Fibroblast of pulmonary artery (primary cell): ENCODE data around the gene PSORS1C2.
"Not testable (repeated sequence)": the region's sequence is repeated elsewhere in the genome, so short reads cannot be mapped to it uniquely, and the experiment has no call there.

Source experiments
- DNase-seq: peaks from one replicate; pipeline ENCODE4 v3.0.0-alpha.2; 2010; ENCODE audit warnings: low read depth
- H3K4me3 ChIP-seq: replicated peaks from 2 replicates; pipeline ENCODE4 v1.5.1; 2011; ENCODE audit warnings: low read depth, mild to moderate bottlenecking, control low read depth, low read length, moderate library complexity
- CTCF ChIP-seq: IDR thresholded peaks from 2 replicates; pipeline ENCODE4 v1.5.1; 2011; ENCODE audit warnings: mild to moderate bottlenecking, control low read depth, low read length, inconsistent platforms; ENCODE audit errors: missing control alignments

PSORS1C2 gene

GRCh38 chr6:31170987-31171671 lies 32.3 kb upstream of the PSORS1C2 start:
- H3K4me3 ChIP-seq: no peak overlapping the region
- DNase-seq: no peak
- TF ChIP-seq CTCF: no peak

- no peak within 1 kb of the TSS for H3K4me3 ChIP-seq
- no peak for TF ChIP-seq CTCF
- DNase-seq: no peak
Measured at GRCh38 chr6:31170600-31170881, 31.7 kb upstream of the PSORS1C2 start, which contains the start of gene POU5F1. TSS of gene POU5F1 (minus strand) at chr6:31170682. CDS start at chr6:31170620, 62 bp downstream.

DNA sequence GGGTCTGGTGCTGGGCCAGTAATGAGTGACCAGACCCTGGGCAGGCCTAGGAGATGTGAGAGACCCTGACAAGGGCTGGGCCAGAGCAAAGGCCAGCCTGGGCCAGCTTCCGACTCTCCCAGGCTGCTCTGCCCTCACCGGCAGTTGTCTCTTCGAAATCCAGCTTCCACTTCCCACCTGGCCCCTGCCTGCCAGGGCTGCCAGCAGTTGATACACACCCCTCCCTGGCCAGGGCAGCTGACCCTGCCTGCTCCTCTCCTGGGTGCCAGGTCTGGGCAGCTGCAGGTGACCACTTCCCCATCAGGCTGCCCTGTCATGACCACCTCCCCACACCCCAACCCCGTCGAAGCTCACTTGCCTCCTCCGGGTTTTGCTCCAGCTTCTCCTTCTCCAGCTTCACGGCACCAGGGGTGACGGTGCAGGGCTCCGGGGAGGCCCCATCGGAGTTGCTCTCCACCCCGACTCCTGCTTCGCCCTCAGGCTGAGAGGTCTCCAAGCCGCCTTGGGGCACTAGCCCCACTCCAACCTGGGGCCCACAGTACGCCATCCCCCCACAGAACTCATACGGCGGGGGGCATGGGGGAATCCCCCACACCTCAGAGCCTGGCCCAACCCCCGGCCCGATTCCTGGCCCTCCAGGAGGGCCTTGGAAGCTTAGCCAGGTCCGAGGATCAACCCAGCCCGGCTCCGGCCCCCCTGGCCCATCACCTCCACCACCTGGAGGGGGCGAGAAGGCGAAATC lies 31.2 kb upstream of the PSORS1C2 start:
- H3K4me3 ChIP-seq, DNase-seq: not testable (repeated sequence)

GRCh38 chr6:31169123-31169857 lies 30.4 kb upstream of the PSORS1C2 start:
- TF ChIP-seq CTCF: no peak
- no peak for DNase-seq
- H3K4me3 ChIP-seq: no peak overlapping the region

GRCh38 chr6:31168606-31169005 lies 29.7 kb upstream of the PSORS1C2 start:
- no peak for DNase-seq
- TF ChIP-seq CTCF: no peak
- no peak overlapping the region for H3K4me3 ChIP-seq

GRCh38 chr6:31165986-31166385 lies 27.1 kb upstream of the PSORS1C2 start:
- DNase-seq: no peak
- TF ChIP-seq CTCF: no peak
- H3K4me3 ChIP-seq: no peak overlapping the region

DNA sequence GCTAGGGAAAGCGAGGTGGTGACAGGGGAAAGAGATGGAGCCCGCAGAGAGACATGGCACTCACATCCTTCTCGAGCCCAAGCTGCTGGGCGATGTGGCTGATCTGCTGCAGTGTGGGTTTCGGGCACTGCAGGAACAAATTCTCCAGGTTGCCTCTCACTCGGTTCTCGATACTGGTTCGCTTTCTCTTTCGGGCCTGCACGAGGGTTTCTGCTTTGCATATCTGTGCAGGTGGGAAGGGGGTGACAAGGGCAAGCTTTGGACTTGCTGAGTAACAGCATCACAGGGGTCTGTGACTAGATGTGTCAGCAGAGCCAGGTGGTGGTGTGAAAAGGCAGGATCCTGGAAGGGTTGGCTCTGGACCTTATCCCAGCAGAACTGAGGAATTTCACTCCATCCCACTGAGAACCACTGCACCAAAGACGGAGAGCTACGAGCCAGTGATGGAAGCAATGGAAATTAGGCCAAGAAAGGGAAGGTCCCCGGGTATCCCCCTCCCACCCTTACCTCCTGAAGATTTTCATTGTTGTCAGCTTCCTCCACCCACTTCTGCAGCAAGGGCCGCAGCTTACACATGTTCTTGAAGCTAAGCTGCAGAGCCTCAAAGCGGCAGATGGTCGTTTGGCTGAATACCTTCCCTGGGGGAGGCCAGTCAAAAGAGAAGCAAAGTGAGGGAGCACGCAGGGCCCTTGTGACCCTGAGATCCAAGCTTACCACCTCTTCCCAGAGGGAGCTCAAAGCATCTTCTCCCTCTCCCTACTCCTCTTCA lies 26.4 kb upstream of the PSORS1C2 start:
- DNase-seq, H3K4me3 ChIP-seq: not testable (repeated sequence)

- H3K4me3 ChIP-seq, DNase-seq: not testable (repeated sequence)
Measured at GRCh38 chr6:31164475-31165063, 25.7 kb upstream of the PSORS1C2 start.
